GM19193 (cell line): ENCODE measurements around the gene CLCN5.

Source experiments
- POLR2A ChIP-seq: IDR thresholded peaks from 4 replicates; pipeline ENCODE4 v1.6.1; 2011; ENCODE audit not compliant: insufficient read depth, insufficient read length; ENCODE audit errors: extremely low read depth

Gene CLCN5

DNA sequence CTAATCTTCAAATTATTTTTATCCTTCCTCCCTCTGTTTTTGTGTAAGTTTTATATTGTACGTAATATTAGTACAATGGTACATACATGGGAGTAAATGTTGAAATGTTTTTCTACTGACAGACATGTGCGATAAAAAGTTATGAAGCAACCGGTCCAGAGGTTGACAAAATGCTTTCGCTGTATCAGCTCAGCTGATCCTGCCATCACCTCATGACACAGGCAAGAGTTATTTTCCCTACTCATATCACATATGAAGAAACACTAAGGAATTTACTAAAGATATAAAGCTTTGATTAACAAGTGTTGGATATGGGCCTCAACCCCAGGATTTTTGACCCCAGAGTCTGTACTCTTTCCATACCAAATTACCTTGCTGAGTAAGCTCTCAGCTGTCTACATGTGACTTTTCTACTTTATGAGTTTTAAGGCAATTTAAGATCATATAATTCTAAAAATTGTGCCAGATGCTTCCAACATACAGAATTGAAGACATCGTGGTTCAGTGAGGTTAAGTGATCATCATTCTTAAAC, 50.0 kb downstream of the CLCN5 start:
- TF ChIP-seq POLR2A = no peak

DNA sequence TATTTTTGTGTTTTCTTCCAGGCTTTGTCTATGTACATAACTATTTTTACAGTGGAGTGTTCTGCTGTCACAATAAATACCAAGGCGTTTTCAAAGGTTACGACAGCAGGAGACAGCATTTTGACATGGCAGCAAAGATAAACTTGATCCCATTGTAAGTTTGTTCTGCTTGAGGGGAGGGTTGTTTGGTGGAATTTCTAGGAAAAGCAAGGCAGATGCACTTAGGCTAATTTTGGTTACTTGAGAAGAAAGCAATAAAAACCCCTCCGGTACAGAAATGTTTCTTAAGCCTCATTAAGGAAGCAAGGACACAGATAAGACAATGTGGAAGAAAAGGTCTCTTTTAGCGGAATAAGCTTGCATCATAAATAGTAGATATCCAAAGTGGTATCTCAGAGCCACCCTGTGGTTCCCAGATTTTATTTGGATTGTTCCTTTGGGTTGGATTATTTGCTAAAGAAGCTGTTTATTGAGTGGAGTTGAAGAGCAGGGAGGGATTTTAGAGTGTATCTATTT, 54.3 kb downstream of the CLCN5 start:
- no peak for TF ChIP-seq POLR2A

DNA sequence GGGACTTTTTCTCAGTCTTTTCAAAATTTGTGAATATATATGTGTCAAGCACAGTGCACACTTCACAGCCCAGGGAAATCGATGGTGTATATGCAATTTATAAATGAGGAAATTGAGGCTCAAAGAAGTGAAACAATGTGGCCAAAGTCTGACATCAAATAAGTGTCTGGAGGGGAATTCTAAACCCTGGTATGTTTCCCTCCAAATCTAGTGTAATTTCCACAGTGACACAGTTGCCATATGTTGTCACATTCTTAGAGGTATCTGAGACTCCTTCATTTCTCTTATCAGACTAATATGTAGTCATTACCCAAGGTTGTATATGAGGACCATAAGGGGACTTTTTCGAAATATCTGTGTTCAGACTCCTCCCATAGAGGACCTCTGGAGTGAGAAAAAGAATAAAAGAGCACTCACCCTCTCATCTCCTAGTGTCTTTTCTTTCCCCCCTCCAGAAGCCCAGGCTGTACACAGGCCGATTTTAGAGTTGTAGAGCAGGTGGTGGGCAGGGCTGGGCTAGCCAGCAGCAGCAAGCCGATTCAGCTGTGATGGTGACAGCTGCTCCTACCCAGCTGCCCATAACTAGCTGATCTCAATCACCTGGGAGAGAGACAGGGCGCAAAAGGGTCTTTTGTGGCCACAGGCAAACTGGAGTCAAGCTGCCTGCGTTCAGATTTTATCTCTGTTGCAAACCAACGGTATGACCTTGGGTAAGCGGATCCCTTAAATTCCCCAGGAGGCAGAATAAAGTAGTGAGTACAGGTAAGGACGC, 55.1 kb downstream of the CLCN5 start:
- TF ChIP-seq POLR2A = no peak

DNA sequence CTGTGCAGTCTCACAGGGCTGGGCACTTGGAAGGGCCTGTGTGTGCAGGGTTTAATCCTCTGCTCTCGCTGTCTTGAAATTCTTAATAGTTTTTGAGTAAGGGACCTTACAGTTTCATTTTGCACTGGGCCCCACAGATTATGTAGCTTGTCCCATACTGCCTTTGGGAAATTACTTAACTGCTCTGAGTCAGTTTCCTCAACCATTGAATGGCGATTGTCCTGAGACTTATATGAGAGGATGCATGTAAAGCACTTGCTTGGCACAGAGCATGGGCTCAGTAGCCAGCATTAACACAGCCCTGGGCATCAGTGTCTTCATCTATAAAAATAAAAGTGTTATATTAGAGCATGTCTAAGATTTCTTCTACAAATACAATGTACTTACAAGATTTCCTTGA, 55.8 kb downstream of the CLCN5 start:
- TF ChIP-seq POLR2A = no peak

DNA sequence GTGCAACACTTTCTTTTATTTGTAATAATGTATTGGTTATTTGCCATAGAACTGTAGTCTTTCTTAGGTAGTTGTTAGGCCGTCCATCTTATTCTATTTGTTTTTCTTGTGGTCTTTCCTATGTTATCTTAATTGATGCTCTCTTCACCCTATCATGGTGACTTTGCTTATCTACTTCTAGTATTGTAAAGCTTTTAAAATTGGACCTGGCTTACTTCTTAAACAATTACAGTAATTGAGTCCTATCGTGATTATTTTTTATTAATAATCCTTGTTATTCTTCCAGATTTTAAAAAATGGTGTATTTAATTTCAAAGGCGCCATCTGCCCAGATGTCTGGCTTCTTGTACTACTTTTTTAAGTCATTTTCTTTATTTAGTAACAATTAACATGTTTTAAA, 63.7 kb downstream of the CLCN5 start:
- no peak for TF ChIP-seq POLR2A

DNA sequence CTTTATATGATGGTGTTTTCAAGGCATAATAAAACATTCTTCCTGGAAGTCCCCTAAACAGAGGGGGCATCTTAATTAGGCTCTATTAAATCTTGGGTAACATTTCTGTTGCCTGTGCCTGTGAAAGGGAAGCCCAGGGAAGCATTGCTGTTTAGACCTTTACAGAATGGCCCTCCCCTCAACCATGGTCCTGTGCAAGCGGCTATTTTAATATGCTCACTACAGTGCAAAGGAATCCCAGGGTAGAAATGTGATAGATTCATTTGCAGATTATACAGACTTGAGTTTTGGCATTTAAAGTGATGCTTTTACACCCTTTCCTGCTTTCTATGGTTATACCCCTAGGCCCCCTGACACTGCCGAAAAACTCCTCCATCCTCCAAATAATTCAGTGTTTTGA, 65.3 kb downstream of the CLCN5 start:
- TF ChIP-seq POLR2A = no peak

DNA sequence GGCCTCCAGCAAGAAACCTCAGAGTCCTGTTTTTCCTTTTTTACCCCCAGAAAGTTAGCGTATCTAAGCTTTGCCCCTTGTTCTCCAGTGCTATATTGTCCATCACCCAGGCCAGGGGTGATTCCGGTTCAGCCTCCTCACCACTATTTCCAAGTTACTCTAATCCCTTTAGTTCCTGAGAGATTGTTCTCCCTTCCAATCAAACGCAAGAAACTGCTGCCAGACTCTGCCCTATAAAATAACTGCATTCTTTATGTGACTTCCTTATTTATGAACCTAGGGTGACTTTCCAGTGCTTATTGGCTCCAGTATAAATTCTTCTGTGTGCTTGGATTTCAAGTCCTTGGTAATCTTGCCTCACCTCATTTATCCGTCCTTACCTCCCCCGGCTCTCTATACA, 65.7 kb downstream of the CLCN5 start:
- TF ChIP-seq POLR2A = no peak

DNA sequence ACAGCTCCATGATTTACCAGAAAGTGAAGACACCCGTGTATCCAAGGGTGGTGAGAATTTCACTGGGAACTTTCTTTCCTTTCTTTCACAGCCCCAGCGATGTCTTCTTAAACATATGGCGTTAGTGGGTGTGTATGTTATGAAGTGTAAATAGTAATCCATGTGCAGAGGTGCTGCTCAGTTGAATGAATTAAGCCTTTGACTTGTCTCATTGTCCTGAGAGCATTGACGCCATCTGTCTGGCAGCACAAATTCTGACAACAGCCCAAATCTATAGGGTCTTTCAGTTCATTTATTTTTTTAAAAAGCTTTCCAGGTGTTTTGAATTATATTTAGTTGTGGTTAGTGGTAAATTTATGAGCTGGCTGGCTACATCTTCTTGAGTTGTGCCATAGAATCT, 69.4 kb downstream of the CLCN5 start:
- TF ChIP-seq POLR2A = no peak

DNA sequence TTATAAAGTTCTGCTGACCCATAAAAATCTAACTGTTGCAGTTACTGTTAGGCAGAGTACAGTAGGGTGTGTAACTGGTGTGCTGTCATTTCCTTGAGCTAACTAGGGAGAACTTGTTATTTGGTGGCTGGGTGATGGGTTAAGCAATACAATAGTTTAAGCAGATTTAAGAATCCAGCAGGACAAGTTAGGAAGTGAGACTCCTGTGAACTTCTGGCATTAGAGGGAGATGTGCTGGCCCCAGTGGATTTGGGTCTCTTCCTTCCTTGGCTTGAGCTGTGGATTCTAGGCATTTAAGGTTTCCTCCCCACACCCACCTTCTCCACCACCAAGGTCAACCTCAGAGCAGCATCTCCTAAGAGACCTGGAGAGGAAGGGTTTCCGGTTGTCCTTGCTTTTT, 70.5 kb downstream of the CLCN5 start:
- no peak for TF ChIP-seq POLR2A

DNA sequence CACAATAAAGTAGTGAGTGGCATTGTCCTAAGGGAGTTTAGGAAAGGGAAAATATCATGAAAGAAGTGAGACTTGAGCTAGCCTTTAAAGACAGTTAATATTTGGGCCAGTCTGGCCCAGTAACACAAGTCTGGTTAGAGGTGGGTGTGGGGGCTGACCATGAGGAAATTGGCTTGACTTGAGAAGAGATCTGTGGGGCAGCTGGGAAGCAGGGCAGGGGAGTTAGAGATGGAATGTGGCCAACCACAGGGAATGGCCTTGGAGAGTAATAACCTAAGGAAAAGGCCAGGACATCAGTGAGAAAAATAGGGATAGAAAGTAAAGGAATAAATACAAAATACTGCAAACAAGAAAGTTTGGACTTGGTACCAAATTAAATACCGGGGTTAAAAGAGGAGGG, 71.3 kb downstream of the CLCN5 start:
- no peak for TF ChIP-seq POLR2A

DNA sequence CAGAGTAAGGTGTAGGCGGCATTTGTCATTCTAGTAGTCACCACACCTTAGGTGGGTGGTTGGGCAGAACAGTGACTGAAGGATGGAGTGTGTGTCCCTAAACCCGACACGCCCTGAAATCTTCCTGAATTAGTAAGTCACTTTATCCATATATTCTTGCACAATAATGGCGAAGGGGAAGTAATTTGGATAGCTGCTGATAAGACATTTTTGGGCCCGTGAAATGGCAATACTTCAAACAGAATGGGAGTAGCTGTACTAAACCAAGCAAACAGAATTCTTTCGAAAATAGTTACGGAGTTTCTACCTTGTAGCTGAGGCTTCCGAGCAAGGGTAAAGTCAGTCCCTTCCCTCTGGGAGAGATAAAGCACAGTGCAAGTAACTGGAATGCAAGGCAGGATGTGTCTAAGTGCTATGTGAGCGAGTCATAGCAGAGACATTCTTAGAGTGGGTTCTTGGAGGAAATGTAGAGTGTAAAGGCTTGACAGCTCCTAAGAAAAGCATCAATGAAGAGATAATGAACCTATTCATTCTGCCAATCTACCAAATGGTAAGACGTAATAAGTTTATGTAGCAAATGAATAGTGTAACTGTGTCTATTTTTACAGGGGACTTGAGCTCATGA, 72.8 kb downstream of the CLCN5 start:
- no peak for TF ChIP-seq POLR2A

DNA sequence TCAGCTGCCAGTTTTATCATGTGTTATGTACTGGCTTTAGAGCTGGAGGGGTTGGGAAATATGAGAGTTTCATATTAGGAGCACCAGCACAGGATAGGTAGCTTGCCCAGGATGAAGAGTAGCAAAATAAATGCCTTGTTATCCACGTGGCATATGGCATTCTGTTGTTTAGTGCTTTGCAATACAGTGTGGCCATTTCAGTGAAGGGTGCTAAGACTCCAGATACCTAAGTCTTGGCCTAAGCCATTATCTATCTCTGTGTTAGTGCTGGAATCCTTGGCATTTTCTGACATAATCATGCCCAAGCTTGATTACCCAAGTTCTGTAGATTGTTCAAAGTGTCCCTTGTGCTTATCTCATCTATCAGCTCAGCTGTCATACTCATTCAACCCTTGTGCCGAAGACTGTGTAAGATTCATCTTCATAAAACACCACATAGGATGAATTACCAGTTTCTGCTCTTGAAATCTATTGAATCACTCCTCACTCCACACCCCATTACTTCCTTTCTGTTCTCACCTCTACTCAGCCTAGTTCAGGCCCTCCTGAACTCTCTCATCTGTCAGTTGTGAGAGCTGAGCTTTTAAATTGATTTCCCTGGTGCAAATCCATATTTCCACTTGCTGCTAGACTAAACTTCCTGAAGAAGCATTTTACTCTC, 73.5 kb downstream of the CLCN5 start:
- no peak for TF ChIP-seq POLR2A

DNA sequence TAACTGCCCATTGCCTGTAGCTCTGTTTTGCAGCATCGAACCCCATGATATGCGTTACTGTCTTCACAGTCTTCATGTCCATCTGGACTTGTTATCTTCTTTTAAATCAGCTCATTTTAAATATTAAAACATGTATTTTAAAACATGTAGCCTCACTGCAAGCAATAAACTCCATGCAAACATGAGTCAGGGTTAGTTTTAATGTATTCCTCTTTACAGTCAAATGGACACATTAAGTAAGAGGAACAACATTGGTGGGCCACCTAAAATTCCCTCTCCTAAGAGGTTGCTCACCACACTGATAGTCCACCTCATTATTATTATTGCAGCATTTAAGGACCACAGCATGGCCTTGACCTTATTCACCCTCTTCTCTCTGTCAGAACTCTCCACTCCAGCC, 74.1 kb downstream of the CLCN5 start:
- TF ChIP-seq POLR2A = no peak

DNA sequence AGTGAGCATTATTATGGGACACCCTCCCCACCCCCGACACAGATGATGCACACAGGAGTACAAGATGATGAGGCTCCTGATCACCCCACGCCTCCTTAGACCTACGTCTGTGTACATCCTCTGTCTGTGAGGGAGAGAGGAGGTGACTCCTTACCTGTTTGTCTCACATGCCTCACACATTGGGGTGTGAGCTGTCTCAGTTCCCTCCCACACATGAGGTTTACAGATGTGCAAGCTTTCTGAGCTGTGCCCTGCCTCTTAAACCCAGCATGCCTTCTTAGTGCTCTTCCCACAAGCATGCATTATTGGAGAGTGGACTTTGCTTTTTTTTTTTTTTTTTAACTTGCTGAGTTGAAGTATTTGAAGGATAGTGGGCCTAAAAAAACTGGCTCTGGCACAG, 76.7 kb downstream of the CLCN5 start:
- TF ChIP-seq POLR2A = no peak

DNA sequence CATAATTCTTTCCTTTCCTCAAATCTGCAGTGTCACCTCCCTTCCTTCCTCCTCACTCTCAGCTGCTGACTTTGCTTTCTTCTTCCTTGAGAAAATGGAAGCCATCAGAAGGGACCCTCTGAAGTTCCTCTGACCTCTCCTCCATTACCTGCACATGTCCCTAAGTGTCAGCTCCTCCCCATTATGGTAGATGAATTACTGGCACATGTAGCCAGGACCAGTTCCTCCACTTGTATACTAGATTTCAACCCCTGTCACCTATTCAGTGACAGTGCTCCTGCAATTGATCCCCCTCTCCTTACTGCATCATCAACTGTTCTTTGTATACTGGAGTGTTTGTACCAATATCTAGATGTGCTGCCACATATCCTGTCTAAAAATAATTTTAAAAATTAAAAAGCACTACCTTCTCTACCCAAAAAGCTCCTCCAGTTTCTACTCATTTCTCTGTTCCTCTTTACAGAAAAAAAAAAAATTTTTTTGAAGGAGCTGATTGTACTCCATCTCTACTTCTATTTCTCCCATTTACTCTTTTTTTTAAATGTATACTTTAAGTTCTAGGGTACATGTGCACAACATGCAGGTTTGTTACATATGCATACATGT, 78.6 kb downstream of the CLCN5 start:
- TF ChIP-seq POLR2A = no peak
